Chondrocyte (in vitro differentiated cells): ENCODE results near the gene LGALS9. TPM values are rescaled to one million over a fixed set of nuclear protein-coding genes. Genes with fewer than 3 reads are reported as not detected.
"Not testable (repeated sequence)": the region's sequence is repeated elsewhere in the genome, so short reads cannot be mapped to it uniquely, and the experiment has no call there.

ENCODE experiments used
- DNase-seq: peaks from one replicate; pipeline ENCODE4 v3.0.0; 2021; ENCODE audit warnings: mixed read lengths, low spot score
- H3K27ac Mint-ChIP-seq: one replicate; pipeline ENCODE4 v1.8.0; 2021; ENCODE audit warnings: mild to moderate bottlenecking, moderate library complexity, mixed read lengths; ENCODE audit not compliant: unreplicated experiment
- H3K27me3 Mint-ChIP-seq: 2 replicates; pipeline ENCODE4 v1.8.0; 2021; ENCODE audit warnings: low read depth, mixed read lengths
- H3K36me3 Mint-ChIP-seq: 2 replicates; pipeline ENCODE4 v1.8.0; 2021; ENCODE audit warnings: low read depth, mixed read lengths
- H3K4me1 Mint-ChIP-seq: 2 replicates; pipeline ENCODE4 v1.8.0; 2021; ENCODE audit warnings: low read depth, mild to moderate bottlenecking, mixed read lengths
- H3K4me3 Mint-ChIP-seq: one replicate; pipeline ENCODE4 v1.8.0; 2021; ENCODE audit warnings: mild to moderate bottlenecking, moderate library complexity, mixed read lengths; ENCODE audit not compliant: unreplicated experiment
- H3K9me3 Mint-ChIP-seq: 2 replicates; pipeline ENCODE4 v1.8.0; 2021; ENCODE audit warnings: low read depth, mixed read lengths
- total RNA-seq: library from RNA; stranded (reverse); gene quantifications from 3 replicates; pipeline ENCODE4 v1.2.1, GENCODE V29; 2021
- TF ChIP-seq, protein P1 (sequence below): fragments of 200-600 bp; sonication (generic); IDR thresholded peaks from 2 replicates; pipeline ENCODE4 v1.5.0; 2021; ENCODE audit warnings: antibody characterized with exemption, mild to moderate bottlenecking, moderate library complexity

The LGALS9 gene
- total RNA-seq, 1 donor from 2014 or later: 4.3 TPM

DNA sequence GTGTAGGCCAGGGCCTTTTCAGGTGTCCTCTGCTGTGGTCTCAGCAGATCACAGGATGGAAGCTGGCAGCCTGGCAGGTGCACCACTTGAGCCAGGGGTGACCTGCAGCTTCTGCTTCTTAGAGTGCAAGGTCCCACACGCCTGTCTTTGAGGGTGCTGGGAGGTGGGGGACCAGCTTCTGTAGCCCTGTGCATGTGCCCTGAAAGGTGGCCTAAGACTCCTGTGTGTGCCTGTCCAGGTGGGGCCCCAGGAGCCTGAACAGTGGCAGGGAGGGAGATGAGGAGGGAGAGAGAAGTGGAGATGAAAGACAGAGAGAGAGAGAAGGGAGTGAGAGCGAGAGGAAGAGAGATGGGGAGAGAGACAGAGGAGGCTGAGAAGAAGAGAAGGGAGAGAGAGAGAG is 46.2 kb downstream of the LGALS9 start:
- Mint-ChIP-seq H3K4me3 (no peak overlapping the region), H3K9me3 (no peaks in the 10 kb centered on the region), H3K4me1 (no peaks in the 10 kb centered on the region), H3K27ac (no peak overlapping the region), H3K27me3 (peaks cover 37% of the 10 kb centered on the region), H3K36me3 (no peaks in the 10 kb centered on the region)
- TF ChIP-seq, protein P1, sequence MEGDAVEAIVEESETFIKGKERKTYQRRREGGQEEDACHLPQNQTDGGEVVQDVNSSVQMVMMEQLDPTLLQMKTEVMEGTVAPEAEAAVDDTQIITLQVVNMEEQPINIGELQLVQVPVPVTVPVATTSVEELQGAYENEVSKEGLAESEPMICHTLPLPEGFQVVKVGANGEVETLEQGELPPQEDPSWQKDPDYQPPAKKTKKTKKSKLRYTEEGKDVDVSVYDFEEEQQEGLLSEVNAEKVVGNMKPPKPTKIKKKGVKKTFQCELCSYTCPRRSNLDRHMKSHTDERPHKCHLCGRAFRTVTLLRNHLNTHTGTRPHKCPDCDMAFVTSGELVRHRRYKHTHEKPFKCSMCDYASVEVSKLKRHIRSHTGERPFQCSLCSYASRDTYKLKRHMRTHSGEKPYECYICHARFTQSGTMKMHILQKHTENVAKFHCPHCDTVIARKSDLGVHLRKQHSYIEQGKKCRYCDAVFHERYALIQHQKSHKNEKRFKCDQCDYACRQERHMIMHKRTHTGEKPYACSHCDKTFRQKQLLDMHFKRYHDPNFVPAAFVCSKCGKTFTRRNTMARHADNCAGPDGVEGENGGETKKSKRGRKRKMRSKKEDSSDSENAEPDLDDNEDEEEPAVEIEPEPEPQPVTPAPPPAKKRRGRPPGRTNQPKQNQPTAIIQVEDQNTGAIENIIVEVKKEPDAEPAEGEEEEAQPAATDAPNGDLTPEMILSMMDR: no peak
- DNase-seq: no peak

DNA sequence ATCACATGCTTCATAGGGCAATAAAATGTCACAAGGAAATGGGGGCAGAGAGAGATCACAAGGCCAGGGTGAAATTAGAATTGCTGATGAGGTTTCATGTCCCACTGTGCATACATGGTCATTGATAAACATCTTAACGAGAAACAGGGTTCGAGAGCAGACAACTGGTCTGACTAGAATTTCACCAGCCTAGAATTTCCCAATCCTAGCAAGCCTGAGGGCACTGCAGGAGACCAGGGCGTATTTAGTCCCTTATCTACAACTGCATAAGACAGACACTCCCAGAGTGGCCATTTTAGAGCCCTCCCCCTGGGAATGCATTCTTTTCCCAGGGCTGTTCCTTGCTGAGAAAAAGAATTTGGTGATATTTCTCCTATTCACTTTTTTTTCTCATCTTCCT is 55.3 kb downstream of the LGALS9 start:
- peaks cover 21% of the 10 kb centered on the region for H3K27me3 Mint-ChIP-seq
- H3K27ac Mint-ChIP-seq, DNase-seq, H3K4me1 Mint-ChIP-seq, H3K4me3 Mint-ChIP-seq, H3K36me3 Mint-ChIP-seq: not testable (repeated sequence)
- peaks cover 23% of the 10 kb centered on the region for H3K9me3 Mint-ChIP-seq

DNA sequence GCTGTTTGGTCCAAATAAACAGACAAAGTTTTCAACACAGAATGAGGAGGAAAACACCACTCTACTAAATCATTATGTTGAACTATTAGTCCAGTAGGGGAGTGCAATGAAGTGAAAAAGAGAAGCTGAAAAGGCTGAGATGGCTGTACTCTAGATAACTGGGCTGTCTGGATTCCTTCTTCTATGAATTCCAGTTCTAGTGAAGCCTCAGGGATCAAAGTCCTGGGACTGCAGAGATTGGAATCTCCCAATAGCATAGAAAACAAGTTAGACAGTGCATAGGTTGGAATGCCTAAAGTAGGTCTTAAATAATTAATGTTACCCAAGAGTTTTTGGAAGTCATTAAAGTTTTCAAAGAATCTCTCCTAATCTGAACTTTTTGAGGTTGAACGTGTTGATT is 59.9 kb downstream of the LGALS9 start:
- Mint-ChIP-seq H3K27ac (no peak overlapping the region), H3K27me3 (peaks cover 5% of the 10 kb centered on the region), H3K36me3 (peaks cover 3% of the 10 kb centered on the region), H3K4me1 (no peaks in the 10 kb centered on the region), H3K9me3 (peaks cover 27% of the 10 kb centered on the region), H3K4me3 (no peak overlapping the region)
- TF ChIP-seq, protein P1: no peak
- no peak for DNase-seq

DNA sequence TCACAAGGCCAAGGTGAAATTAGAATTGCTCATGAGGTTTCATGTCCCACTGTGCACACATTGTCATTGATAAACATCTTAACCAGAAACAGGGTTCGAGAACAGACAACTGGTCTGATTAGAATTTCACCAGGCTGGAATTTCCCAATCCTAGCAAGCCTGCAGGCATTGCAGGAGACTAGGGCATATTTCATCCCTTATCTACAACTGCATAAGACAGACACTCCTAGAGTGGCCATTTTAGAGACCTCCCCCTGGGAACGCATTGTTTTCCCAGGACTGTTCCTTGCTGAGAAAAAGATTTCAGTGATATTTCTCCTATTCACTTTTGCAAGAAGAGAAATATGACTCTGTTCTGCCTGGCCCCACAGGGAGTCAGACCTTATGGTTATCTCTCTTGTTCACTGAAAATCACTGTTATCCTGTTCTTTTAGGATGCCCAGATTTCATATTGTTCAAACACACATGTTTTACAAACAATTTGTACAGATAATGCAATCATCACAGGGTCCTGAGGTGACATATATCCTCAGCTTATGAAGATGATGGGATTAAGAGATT is 64.3 kb downstream of the LGALS9 start:
- H3K4me3 Mint-ChIP-seq, H3K36me3 Mint-ChIP-seq, H3K27ac Mint-ChIP-seq, H3K4me1 Mint-ChIP-seq, DNase-seq, H3K27me3 Mint-ChIP-seq: not testable (repeated sequence)
- peaks cover 29% of the 10 kb centered on the region for H3K9me3 Mint-ChIP-seq

Other genes with a start within 250 kb of the LGALS9 start
- gene KSR1, start 174.7 kb upstream of the LGALS9 start, total RNA-seq: 52.9 to 60.6 TPM (median 59.3 TPM) in 3 replicates
- not detected in 3 replicates for gene NOS2, start 169.3 kb downstream of the LGALS9 start, total RNA-seq